GM12878 (cell line): Measurements from ENCODE around the gene MMP11. TPM values are rescaled to one million over a fixed set of nuclear protein-coding genes. Genes with fewer than 3 reads are reported as not detected.

Source experiments
- ATAC-seq: fragments of 200-7000 bp; cut with Tn5 transposase; 3 replicates; pipeline ENCODE4 v1.9.1; 2020; ENCODE audit warnings: mild to moderate bottlenecking, moderate library complexity
- BruUV-seq: library from RNA; stranded (reverse); fragments of 400-500 nt; replicated peaks from 2 replicates; lab custom pipeline; 2021; lab: Mats Ljungman, UMichigan
- CTCF ChIA-PET: fragments of 300-600 bp; sonication (Branson Sonifier 250); formaldehyde crosslinking; extraction: SDS; loops from one replicate; lab custom pipeline; 2021; ENCODE audit warnings: inconsistent platforms; lab: Yijun Ruan, JAX
- POLR2A ChIA-PET: fragments of 350-600 bp; formaldehyde crosslinking; extraction: SDS; loops from one replicate; lab custom pipeline; 2021; ENCODE audit warnings: inconsistent platforms; lab: Charles Lee
- RAD21 ChIA-PET: fragments of 300-600 bp; sonication (Branson Sonifier 250); formaldehyde crosslinking; loops from one replicate; lab custom pipeline; 2023; ENCODE audit warnings: antibody characterized with exemption; ENCODE audit not compliant: unreplicated experiment; lab: Charles Lee
- SMC1A ChIA-PET: fragments of 300-600 bp; sonication (Branson Sonifier 250); formaldehyde crosslinking; loops from one replicate; lab custom pipeline; 2023; ENCODE audit not compliant: unreplicated experiment, uncharacterized antibody; lab: Charles Lee
- DNase-seq: peaks from one replicate; pipeline ENCODE4 v3.0.0-alpha.2; 2011; ENCODE audit warnings: low read depth, low spot score
- FAIRE-seq: peaks from 3 replicates; lab custom pipeline; 2011; peaks lifted over from hg19 to GRCh38; lab: Jason Lieb, UNC
- H2AFZ ChIP-seq: 2 replicates; pipeline ENCODE4 v1.6.0; 2011; ENCODE audit warnings: low read depth, low read length, control low read depth; ENCODE audit not compliant: control insufficient read depth
- H3K27ac ChIP-seq: 2 replicates; pipeline ENCODE4 v1.5.1; 2011; ENCODE audit warnings: control low read depth; ENCODE audit not compliant: control insufficient read depth, insufficient read depth
- H3K27me3 ChIP-seq, 2 experiments: replicated peaks in 1 of 2; 2 replicates each; pipeline versions ENCODE4 v1.6.0 to v1.6.1; 2011; ENCODE audit warnings: low read length in 1 of 2; ENCODE audit not compliant: control insufficient read depth in 2 of 2, insufficient read depth in 2 of 2
- H3K36me3 ChIP-seq, 2 experiments: 2 replicates each; pipeline ENCODE4 v1.5.1; 2011; ENCODE audit warnings: low read length in 1 of 2; ENCODE audit not compliant: control insufficient read depth in 2 of 2, insufficient read depth in 2 of 2
- H3K4me1 ChIP-seq: 2 replicates; pipeline ENCODE4 v1.6.1; 2011; ENCODE audit warnings: mild to moderate bottlenecking, low read length, moderate library complexity, mixed read lengths; ENCODE audit not compliant: control insufficient read depth, insufficient read depth
- H3K4me2 ChIP-seq: 2 replicates; pipeline ENCODE4 v1.6.0; 2011; ENCODE audit warnings: control low read depth; ENCODE audit not compliant: control insufficient read depth, insufficient read depth
- H3K4me3 ChIP-seq: fragments of 200-600 bp; sonication (generic); 2 replicates; pipeline ENCODE4 v1.5.1; 2016
- H3K79me2 ChIP-seq: 2 replicates; pipeline ENCODE4 v1.6.0; 2011; ENCODE audit warnings: low read length; ENCODE audit not compliant: control insufficient read depth, insufficient read depth
- H3K9ac ChIP-seq: 2 replicates; pipeline ENCODE4 v1.8.0; 2011; ENCODE audit warnings: low read length, control low read depth, mixed read lengths; ENCODE audit not compliant: control insufficient read depth, insufficient read depth
- H3K9me3 ChIP-seq: replicated peaks from 3 replicates; pipeline ENCODE4 v1.5.1; 2011; ENCODE audit warnings: mild to moderate bottlenecking, low read length; ENCODE audit not compliant: control insufficient read depth, insufficient read depth
- H4K20me1 ChIP-seq: 2 replicates; pipeline ENCODE4 v1.6.0; 2011; ENCODE audit not compliant: control insufficient read depth, insufficient read depth
- EED ChIP-seq: sonication (generic); IDR thresholded peaks from 2 replicates; pipeline ENCODE4 v1.6.1; 2016; ENCODE audit warnings: antibody characterized with exemption, low read depth
- GABPA ChIP-seq: IDR thresholded peaks from 2 replicates; pipeline ENCODE4 v1.6.1; 2014; ENCODE audit warnings: antibody characterized with exemption, low read depth, mild to moderate bottlenecking, inconsistent platforms
- IRF5 ChIP-seq: fragments of 450-650 bp; IDR thresholded peaks from 2 replicates; pipeline ENCODE4 v1.6.1; 2017; ENCODE audit warnings: borderline replicate concordance
- JUNB ChIP-seq: IDR thresholded peaks from 2 replicates; pipeline ENCODE4 v1.6.1; 2016; ENCODE audit warnings: antibody characterized with exemption, mild to moderate bottlenecking
- KLF5 ChIP-seq: fragments of 450-650 bp; IDR thresholded peaks from 2 replicates; pipeline ENCODE4 v1.6.1; 2014; ENCODE audit warnings: mild to moderate bottlenecking; ENCODE audit not compliant: partially characterized antibody
- MTA3 ChIP-seq: IDR thresholded peaks from 2 replicates; pipeline ENCODE4 v1.6.1; 2012; ENCODE audit warnings: low read length, inconsistent platforms, borderline replicate concordance
- RAD51 ChIP-seq: fragments of 450-650 bp; IDR thresholded peaks from 2 replicates; pipeline ENCODE4 v1.6.1; 2016; ENCODE audit warnings: moderate library complexity, mild to moderate bottlenecking, inconsistent platforms
- SMC3 ChIP-seq: IDR thresholded peaks from 2 replicates; pipeline ENCODE4 v1.6.1; 2011; ENCODE audit warnings: low read length, improper control_type of control experiment, borderline replicate concordance
- SP1 ChIP-seq: IDR thresholded peaks from one replicate; pipeline ENCODE4 v1.6.1; 2011; ENCODE audit warnings: low read depth, low read length
- TCF12 ChIP-seq: IDR thresholded peaks from 2 replicates; pipeline ENCODE4 v1.6.1; 2011; ENCODE audit warnings: low read depth, mild to moderate bottlenecking, low read length
- WGBS: methylation state at CpG from one replicate; pipeline ENCODE4 v1.1.6; 2016; ENCODE audit warnings: low lambda C conversion rate; ENCODE audit not compliant: insufficient replicate concordance, insufficient coverage; ENCODE audit errors: missing lambda C conversion rate; 5-methylcytosine and 5-hydroxymethylcytosine counted together
- in situ Hi-C: fragments of 300-500 bp; cut with MboI; formaldehyde crosslinking; loops from 9 replicates; pipeline ENCODE4 v1.14.3; 2018; ENCODE audit warnings: mixed read lengths
- intact Hi-C: fragments of 100-400 bp; cut with micrococcal nuclease; formaldehyde crosslinking; loops from one replicate; pipeline ENCODE4 v1.14.2; 2022; ENCODE audit not compliant: unreplicated experiment
- polyA plus RNA-seq, 11 experiments: library from polyadenylated mRNA; depleted of rRNA in 4 of 11; unstranded in 6 of 11; stranded (reverse) in 5 of 11; fragments of >200 nt; fragmentation: Nextera tagmentation in 4 of 11; fragmentation: Illumina TruSeq in 1 of 11; extraction: Ambion mirVana in 4 of 11; extraction: Trizol in 1 of 11; gene quantifications; 1 replicate in 1 of 11; 2 replicates in 10 of 11; pipeline versions ENCODE4 v1.2.1 to v1.2.3, GENCODE V29; 2011 to 2016; ENCODE audit warnings: inconsistent platforms in 2 of 11, missing spikeins in 2 of 11, low read depth in 1 of 11
- total RNA-seq, 4 experiments: library from RNA; depleted of rRNA in 3 of 4; stranded (reverse); fragments of >200 nt in 3 of 4; fragmentation: Illumina TruSeq in 1 of 4; extraction: Trizol in 1 of 4; gene quantifications; 2 replicates each; pipeline versions ENCODE4 v1.2.1 to v1.2.3, GENCODE V29; 2013 to 2021

MMP11 gene
- total and polyA plus RNA-seq, 10 of the 15 experiments (the other 5 are each of a cell fraction or from before 2014, with no cell fraction given) = 0.03 to 1.1 (median 0.31) TPM; not detected in 2

GRCh38 chr22:23782703-23783102, 10.1 kb downstream of the MMP11 start:
- CTCF ChIA-PET = no interaction called here
- Histone ChIP-seq H3K4me2 (no peak overlapping the region), H3K27me3 (peaks cover 0 to 2% of the 10 kb centered on the region in 2 experiments; a peak in 1 of 4 replicates), H3K36me3 (no peaks in the 10 kb centered on the region), H2AFZ (no peak overlapping the region), H3K4me3 (no peak overlapping the region), H3K9me3 (no peaks in the 10 kb centered on the region), H3K9ac (no peak overlapping the region), H3K4me1 (peaks cover 5% of the 10 kb centered on the region), H4K20me1 (0 out of 2 replicates have a peak, but pooled peaks cover under 1% of the 10 kb centered on the region), H3K27ac (no peak overlapping the region), H3K79me2 (peaks cover 7% of the 10 kb centered on the region)
- RAD21 ChIA-PET = no interaction called here
- DNase-seq (no peak), ATAC-seq (no peak), FAIRE-seq (no peak)
- BruUV-seq = no TSS peak
- in situ Hi-C loops (no loop called here), intact Hi-C loops (no loop called here)
- WGBS = 31% methylated on average over 1 of the region's 1 CpG
- SMC1A ChIA-PET = no interaction called here
- POLR2A ChIA-PET = no interaction called here
- no peak for TF ChIP-seq EED
- no peak for TF ChIP-seq SP1
- TF ChIP-seq TCF12 = no peak
- TF ChIP-seq MTA3 = no peak
- TF ChIP-seq SMC3 = no peak

- no peak for FAIRE-seq
- 43% methylated on average over 15 of the region's 15 CpGs for WGBS
Measured at GRCh38 chr22:23783265-23784150, 10.9 kb downstream of the MMP11 start.

More at GRCh38 chr22:23783265-23784150, 10.9 kb downstream of the MMP11 start:
- intact Hi-C loops (no loop called here), in situ Hi-C loops (no loop called here)
- Histone ChIP-seq H3K36me3 (no peaks in the 10 kb centered on the region), H3K9me3 (no peaks in the 10 kb centered on the region), H3K9ac (no peak overlapping the region), H3K4me1 (peaks cover 5% of the 10 kb centered on the region), H3K4me3 (no peak overlapping the region), H3K4me2 (no peak overlapping the region), H4K20me1 (0 out of 2 replicates have a peak, but pooled peaks cover 4% of the 10 kb centered on the region), H3K27me3 (peaks cover 0 to 2% of the 10 kb centered on the region in 2 experiments; a peak in 1 of 4 replicates), H3K27ac (no peak overlapping the region), H2AFZ (no peak overlapping the region), H3K79me2 (peaks cover 15% of the 10 kb centered on the region)
- CTCF ChIA-PET = no interaction called here
- POLR2A ChIA-PET = no interaction called here
- no TSS peak for BruUV-seq
- SMC1A ChIA-PET = no interaction called here
- ATAC-seq (no peak), DNase-seq (no peak)
- RAD21 ChIA-PET = no interaction called here
- no peak for TF ChIP-seq RAD51
- no peak for TF ChIP-seq SMC3
- no peak for TF ChIP-seq GABPA
- no peak for TF ChIP-seq IRF5
- no peak for TF ChIP-seq JUNB
- no peak for TF ChIP-seq KLF5
